Ovary (tissue), 3 donors: ENCODE measurements around the gene LAPTM5.

Source experiments
- EP300 ChIP-seq: sonication (generic); formaldehyde crosslinking; IDR thresholded peaks from one replicate; pipeline ENCODE4 v1.6.1; 2017; ENCODE audit warnings: antibody characterized with exemption
- POLR2A ChIP-seq: fragments of 450-650 bp; IDR thresholded peaks from one replicate; pipeline ENCODE4 v1.6.1; 2017; ENCODE audit warnings: antibody characterized with exemption, mild to moderate bottlenecking, moderate library complexity
- TF ChIP-seq, protein P1 (sequence below), 3 donors: fragments of 450-650 bp in 2 of 3; fragments of 200-600 bp in 1 of 3; IDR thresholded peaks; one replicate each; pipeline versions ENCODE4 v1.5.1 to v1.8.0; 2016 to 2022; ENCODE audit warnings: antibody characterized with exemption in 3 of 3, mild to moderate bottlenecking in 1 of 3
- donor health status: DM: no; HTN: no; CAD: no.

DNA sequence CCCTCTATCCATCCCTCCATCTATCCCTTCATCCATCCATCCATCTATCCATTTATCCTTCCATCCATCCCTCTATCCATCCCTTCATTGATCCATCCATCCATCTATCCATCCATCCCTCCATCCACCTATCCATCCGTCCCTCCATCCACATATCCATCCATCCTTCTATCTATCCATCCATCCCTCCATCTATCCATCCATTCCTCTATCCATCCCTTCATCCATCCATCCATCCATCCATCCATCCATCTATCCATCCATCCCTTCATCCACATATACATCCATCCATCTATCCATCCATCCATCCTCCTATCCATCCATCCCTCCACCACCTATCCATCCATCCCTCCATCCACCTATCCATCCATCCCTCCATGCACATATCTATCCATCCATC lies 57.8 kb downstream of the LAPTM5 start:
- TF ChIP-seq, protein P1, sequence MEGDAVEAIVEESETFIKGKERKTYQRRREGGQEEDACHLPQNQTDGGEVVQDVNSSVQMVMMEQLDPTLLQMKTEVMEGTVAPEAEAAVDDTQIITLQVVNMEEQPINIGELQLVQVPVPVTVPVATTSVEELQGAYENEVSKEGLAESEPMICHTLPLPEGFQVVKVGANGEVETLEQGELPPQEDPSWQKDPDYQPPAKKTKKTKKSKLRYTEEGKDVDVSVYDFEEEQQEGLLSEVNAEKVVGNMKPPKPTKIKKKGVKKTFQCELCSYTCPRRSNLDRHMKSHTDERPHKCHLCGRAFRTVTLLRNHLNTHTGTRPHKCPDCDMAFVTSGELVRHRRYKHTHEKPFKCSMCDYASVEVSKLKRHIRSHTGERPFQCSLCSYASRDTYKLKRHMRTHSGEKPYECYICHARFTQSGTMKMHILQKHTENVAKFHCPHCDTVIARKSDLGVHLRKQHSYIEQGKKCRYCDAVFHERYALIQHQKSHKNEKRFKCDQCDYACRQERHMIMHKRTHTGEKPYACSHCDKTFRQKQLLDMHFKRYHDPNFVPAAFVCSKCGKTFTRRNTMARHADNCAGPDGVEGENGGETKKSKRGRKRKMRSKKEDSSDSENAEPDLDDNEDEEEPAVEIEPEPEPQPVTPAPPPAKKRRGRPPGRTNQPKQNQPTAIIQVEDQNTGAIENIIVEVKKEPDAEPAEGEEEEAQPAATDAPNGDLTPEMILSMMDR (IDR thresholded peaks at IDR 0.05): no peak
- TF ChIP-seq POLR2A (no peak), EP300 (no peak)
